ENCODE measurements around the gene CHST3.
"Not testable (repeated sequence)": the region's sequence is repeated elsewhere in the genome, so short reads cannot be mapped to it uniquely, and the experiment has no call there.

Gene CHST3

GRCh38 chr10:71974489-71975021 lies 10.4 kb downstream of the CHST3 start:
- no peak for DNase-seq

DNA sequence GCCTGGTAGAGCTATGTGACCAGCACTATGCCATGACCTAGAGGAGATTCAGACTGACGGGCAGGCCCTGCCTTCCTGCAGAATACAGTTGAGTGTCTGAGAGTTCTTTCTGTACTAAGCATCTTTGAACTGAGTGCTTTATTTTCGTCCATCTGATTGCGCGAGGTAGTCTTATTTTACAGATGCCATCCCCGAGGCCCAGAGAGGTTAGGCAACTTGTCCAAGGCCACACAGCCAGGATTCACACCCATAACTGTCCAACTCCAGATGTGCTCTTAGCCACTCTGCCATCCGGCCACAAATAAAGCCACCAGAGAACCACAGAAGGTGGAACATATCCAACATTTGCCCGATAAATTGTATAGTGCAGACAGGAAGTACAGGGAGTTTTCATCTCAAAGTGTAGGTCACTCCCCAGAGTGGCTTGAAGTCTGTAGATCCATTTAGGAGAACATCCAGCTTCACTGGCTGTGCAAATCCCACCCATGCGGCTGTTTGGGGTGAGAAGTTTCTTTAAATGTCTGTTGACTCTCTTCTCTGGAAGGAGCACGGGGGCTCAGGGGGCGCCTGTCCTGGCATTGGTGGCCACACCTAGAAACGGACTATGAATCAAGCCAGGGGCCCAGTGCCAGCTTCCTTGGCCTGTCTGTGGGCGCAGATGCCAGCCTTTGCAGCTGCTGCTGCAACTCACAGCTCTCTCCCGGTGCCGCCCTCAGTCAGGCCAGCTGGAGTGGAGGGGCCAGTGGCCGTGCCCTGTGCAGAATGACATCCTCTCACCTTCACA lies 11.1 kb downstream of the CHST3 start:
- no peak for DNase-seq

GRCh38 chr10:71975871-71976725 lies 11.9 kb downstream of the CHST3 start:
- DNase-seq = no peak

GRCh38 chr10:71977614-71977903 lies 13.4 kb downstream of the CHST3 start:
- not testable (repeated sequence) for DNase-seq

DNA sequence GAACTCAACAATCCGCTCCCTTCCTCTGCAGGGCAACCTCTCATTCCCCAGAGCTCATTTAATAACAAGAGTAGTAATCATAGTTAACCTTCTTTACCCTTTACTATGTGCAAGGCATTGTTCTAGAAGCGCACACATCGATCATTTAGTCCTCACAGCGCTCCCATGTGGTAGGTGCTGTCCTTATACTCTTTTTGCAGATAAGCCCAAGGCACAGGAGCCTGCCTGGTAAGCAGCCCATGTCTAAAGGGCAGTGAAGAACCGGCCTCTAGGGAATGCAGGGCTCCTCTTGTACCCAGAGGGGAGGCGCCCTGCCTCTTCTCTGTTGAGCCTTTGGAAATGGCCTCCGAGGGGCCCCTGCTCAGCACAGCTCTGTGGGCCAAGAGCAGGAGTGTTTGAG lies 14.3 kb downstream of the CHST3 start:
- no peak for DNase-seq

DNA sequence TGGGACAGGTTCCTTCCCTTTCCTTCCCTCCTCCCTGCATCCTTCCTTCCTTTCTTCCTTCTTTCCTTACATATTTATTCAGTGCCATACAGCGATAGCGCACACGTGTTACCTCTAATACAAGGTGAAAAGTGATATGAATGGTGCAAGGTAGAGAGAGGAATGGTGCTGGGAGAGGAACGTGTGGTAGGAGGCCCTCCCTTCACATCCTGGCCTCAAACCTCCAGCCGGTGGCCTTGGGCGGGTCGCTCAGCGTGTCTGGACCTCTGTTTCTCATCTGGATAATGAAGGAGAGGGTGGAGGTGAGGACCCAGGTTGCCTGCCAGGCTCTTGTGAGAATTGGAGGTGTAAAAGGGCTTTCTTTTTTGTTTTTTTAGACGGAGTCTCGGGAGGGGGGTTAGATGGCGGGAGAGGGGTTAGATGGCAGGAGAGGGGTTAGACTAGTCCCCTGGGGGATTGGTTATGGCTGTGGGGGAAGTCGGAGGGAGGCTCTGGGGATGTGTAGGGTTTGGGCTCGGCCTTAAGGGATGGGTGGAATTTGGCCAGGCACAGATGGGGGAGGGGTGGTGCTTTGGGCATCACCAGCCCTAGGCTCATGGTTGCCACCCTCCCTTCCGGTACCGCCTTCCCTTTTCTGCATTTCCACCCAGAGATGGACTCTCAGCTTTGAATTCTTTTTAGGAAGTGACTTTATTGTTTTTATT lies 14.9 kb downstream of the CHST3 start:
- no peak for DNase-seq

DNA sequence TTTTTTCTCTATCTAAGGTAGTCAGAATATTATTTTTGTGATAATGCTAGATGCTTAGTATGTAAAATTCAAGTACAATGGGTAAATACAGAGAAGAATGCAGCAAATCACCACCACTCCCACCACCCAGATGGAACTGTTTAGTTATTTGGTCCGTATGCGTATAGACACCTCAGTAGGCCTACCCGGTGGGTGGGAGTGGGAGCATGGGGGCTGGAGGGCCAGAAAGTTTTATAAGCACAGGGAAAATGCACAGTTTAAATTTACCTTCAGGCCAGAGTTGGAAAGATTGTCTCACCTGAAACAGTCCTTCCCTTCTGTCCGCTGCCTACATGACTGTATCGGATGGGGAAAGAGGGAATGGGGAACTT lies 15.5 kb downstream of the CHST3 start:
- DNase-seq = no peak

- no peak for DNase-seq
Observed at GRCh38 chr10:71980181-71981014, 16.2 kb downstream of the CHST3 start.

- DNase-seq = no peak
Observed at GRCh38 chr10:71981015-71981875, 17.1 kb downstream of the CHST3 start.

- DNase-seq = no peak
Observed at GRCh38 chr10:71981876-71982230, 17.7 kb downstream of the CHST3 start.

DNA sequence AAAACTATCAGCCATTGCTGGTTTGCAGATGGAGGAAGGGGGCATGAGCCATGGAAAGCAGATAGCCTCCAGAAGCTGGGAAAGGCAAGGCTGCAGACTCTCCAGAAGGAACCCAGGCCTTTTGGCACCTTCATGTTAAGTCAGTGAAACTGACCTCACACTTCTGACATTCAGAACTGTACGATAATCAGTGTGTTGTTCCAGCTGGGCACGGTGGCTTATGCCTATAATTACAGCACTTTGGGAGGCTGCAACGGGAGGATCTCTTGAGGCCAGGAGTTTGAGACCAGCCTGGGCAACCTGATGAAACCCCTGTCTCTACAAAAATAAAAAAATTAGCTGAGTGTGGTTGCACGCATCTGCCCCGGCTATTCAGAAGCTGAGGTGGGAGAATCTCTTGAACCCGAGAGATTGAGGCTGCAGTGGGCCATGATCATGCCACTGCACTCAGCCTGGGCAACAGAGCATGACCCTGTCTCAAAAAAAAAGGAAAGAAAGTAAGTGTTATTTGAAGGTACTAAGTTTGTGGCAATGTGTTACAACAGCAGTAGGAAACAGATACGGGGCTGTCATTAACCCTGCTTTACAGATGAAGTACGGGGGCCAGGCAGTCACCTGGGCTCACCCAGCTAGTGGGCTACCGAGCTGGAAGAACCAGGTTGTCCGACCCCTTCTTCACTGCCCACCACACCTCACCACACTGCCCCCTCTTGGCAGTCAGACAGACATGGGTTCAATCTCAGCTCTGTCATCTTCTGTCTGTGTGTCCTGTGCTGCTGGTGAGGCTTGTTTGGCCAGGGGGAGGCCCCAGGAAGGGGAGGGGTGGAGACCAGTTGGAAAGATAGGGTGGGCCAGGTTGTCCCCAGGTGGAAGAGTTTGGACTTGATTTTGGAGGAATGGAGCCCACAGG lies 18.3 kb downstream of the CHST3 start:
- DNase-seq = no peak

DNA sequence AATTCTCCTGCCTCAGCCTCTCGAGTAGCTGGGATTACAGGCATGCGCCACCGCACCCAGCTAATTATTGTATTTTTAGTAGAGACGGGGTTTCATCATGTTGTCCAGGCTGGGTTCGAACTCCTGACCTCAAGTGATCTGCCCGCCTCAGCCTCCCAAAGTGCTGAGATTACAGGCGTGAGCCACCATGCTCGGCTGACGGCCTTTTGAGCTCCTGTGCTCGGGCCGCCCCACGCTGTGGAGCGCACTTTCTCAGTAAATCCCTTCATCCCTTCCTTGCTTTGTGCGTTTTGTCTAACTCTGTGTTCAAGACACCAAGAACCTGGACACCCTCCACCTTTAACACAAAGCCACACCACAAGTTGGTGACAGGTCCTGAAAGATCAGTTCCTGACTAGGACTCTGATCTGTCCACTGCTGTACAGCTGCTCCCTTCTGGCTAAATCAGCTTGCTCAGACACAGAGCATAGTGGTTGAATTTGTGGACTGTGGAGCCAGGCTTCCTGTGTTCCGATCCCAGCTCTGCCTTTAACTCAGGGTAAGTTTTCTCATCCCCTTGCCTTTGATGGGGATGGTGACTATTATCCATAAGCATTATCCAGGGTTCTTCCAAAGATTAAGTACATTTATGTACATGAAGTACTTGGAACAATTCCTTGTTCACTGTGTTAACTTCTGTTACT lies 20.1 kb downstream of the CHST3 start:
- DNase-seq = no peak

DNA sequence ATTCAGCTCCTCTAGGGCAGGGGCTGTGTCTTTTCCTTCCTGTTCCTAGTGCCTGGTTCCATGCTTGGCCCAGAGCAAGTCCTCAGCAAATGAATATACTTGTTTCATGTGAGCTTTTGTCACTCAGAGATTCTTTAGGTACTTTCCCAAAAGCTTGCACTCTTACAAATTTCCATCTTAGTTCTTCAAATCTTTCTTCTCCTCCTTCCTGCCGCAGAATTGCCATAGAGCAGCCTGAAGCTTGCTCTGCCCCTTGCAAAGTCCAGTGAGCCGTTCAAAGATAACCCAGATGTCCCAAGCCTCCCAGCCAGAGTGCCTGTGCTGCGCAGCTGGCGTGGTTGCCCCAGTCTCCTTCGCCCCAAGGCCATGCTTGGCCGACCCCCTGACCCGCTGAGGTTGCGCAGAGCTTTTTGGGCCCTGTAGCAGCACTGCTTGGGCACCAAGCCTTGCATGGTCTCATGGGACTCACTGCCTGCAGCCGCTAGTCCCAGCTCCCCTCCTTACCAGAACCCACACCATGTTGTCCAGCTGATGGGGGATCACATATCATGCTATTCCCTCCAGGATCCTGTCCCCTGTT lies 20.7 kb downstream of the CHST3 start:
- no peak for DNase-seq

- DNase-seq = no peak
Observed at GRCh38 chr10:71985542-71986250, 21.5 kb downstream of the CHST3 start.

DNA sequence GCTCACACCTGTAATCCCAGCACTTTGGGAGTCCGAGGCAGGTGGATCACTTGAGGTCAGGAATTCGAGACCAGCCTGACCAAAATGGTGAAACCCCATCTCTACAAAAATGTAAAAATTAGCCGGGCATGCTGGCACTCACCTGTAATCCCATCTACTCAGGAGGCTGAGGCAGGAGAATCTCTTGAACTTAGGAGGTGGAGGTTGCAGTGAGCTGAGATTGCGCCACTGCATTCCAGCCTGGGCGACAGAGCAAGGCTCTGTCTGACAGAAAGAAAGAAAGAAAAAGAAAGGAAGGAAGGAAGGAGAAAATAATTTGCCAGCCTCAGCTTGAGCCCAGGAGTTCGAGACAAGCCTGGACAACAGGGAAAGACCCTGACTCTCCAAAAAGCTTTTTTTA lies 24.7 kb downstream of the CHST3 start:
- not testable (repeated sequence) for DNase-seq

DNA sequence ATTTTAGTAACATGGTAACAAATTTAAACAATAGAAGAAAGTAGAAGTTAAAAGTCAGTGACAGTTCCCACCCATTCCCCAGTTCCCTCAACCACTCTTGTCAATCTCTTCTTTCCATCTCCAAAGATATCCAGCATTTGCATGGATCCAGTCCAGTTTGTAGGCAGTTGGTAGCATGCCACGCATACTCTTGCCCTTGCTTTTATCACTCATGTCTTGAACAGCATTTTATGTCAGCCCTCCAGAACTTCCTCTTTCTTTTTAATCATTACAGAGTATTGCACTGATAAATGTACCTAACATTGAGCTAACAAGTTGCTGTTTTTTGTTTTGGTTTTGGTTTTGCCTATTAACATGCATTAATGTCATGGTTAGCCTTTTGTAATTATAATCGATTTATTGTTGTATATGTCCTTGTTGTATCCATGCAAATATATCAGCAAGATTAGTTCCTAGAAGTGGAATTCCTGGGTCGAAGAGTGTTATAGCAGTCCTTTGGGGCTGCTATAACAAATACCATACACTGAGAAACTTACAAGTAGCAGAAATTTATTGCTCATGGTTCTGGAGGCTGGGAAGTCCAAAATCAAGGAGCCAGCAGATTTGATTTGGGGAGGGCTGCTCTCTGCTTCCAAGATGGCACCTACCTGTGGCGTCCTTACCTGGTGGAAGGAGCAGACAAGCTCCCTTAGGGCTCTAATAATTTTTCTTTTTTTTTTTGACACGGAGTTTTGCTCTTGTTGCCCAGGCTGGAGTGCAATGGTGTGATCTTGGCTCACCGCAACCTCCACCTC lies 25.7 kb downstream of the CHST3 start:
- DNase-seq = no peak

GRCh38 chr10:71990706-71991269 lies 26.6 kb downstream of the CHST3 start:
- no peak for DNase-seq

- no peak for DNase-seq
Observed at GRCh38 chr10:71995449-71995848, 31.3 kb downstream of the CHST3 start.
